Measurements from ENCODE around the gene HELZ.
"Not testable (repeated sequence)": the region's sequence is repeated elsewhere in the genome, so short reads cannot be mapped to it uniquely, and the experiment has no call there.

Gene HELZ, protein sequence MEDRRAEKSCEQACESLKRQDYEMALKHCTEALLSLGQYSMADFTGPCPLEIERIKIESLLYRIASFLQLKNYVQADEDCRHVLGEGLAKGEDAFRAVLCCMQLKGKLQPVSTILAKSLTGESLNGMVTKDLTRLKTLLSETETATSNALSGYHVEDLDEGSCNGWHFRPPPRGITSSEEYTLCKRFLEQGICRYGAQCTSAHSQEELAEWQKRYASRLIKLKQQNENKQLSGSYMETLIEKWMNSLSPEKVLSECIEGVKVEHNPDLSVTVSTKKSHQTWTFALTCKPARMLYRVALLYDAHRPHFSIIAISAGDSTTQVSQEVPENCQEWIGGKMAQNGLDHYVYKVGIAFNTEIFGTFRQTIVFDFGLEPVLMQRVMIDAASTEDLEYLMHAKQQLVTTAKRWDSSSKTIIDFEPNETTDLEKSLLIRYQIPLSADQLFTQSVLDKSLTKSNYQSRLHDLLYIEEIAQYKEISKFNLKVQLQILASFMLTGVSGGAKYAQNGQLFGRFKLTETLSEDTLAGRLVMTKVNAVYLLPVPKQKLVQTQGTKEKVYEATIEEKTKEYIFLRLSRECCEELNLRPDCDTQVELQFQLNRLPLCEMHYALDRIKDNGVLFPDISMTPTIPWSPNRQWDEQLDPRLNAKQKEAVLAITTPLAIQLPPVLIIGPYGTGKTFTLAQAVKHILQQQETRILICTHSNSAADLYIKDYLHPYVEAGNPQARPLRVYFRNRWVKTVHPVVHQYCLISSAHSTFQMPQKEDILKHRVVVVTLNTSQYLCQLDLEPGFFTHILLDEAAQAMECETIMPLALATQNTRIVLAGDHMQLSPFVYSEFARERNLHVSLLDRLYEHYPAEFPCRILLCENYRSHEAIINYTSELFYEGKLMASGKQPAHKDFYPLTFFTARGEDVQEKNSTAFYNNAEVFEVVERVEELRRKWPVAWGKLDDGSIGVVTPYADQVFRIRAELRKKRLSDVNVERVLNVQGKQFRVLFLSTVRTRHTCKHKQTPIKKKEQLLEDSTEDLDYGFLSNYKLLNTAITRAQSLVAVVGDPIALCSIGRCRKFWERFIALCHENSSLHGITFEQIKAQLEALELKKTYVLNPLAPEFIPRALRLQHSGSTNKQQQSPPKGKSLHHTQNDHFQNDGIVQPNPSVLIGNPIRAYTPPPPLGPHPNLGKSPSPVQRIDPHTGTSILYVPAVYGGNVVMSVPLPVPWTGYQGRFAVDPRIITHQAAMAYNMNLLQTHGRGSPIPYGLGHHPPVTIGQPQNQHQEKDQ (N-terminal part only)

GRCh38 chr17:67245073-67245693 lies at the start of gene HELZ:
HELZ (minus strand) TSS chr17:67245196; CDS start chr17:67218804, 26,392 bp downstream.
- DNase-seq, result peak in 11 of 14 donors; percentile 25 to 78 (median 60)

DNA sequence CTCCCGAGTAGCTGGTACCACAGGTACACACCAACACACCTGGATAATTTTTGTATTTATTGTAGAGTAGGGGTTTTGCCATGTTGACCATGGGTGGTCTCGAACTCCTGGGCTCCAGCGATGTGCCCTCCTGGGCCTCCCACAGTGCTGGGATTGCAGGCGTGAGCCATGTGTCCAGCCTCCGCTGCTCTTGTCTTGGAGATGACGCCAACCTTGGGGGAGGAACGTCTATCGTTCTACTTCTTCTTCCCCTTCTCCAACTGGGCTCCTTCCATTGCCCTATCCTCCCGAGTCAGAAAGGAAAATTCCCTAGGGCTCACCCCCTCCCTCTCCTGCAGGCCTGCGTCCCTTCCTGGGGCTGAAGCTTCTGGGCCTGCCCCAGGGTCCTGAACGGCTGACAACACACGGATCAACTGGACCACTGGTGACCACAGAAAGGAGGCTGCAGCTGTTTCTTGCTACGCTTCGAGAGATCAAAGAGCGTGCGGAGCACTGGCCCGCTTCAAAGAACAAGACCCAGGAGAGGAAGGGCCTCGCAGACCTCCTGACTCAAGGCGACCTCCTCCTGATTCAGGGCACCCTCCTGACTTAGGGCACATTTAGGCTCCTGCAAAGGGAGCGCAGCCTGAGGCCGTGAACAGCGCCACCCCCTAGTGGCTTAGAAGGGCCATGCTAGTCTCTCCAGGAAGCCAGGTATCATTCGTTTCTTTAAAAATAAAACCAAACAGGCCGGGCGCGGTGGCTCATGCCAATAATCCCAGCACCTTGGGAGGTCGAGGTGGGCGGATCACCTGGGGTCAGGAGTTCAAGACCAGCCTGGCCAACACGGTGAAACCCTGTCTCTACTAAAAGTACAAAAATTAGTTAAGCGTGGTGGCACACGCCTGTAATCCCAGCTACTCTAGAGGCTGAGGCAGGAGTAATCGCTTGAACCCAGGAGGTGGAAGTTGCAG lies 48.5 kb upstream of the HELZ start:
- peak in 6 of 14 donors; percentile 1 to 17 (median 14) for DNase-seq

- no peak for DNase-seq
These were observed 45.8 kb upstream of the HELZ start for GRCh38 chr17:67290711-67291291.

DNA sequence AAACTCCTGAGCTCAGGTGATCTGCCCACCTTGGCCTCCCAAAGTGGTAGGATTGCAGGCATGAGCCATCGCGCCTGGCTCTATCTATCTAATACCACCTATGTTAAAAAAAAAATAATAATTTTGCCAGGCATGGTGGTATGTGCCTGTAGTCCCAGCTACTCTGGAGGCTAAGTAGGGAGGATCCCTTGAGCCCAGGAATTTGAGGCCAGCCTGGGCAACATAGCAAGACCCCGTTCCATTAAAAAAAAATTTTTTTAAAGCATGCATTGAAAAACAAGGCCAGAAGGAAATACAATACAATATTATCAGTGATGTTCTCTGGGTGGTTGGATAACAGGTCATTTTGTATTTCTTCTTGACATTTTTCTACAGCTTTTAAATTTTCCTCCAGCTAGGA lies 45.2 kb upstream of the HELZ start:
- DNase-seq, result no peak

DNA sequence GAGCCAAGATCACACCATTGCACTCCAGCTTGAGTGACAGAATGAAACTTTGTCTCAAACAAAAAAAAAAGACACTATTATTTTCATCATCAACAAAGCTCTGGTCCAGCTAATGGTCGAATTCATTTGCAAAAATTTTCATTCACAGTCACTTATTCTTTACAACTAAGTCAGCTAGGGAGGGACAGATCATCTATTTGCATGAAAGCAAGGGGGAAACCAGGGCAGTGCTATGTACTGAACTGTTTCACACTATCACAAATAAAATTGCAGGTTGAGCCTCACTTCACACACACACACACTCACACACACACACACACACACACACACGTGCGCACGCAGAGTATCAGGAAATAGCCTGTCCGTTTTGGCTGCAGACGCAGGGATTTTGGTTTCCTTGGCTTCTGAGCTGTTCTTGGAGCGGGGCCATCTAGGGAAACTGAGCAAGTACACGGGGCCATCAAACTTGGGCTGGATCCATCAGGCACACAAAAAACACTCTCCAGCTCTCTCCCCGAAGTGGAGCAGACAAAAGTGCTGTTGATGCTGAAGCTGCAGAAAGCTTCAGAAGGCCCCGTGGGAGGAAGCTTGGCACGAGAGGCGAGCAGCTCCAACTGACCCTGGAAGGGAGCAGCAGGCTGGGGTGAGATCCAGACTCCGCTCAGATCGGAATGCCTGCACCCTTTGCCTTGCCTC lies 44.3 kb upstream of the HELZ start:
- peak in 10 of 14 donors; percentile 6 to 73 (median 32) for DNase-seq

GRCh38 chr17:67286826-67287225 lies 41.8 kb upstream of the HELZ start:
- DNase-seq, result not testable (repeated sequence)

DNA sequence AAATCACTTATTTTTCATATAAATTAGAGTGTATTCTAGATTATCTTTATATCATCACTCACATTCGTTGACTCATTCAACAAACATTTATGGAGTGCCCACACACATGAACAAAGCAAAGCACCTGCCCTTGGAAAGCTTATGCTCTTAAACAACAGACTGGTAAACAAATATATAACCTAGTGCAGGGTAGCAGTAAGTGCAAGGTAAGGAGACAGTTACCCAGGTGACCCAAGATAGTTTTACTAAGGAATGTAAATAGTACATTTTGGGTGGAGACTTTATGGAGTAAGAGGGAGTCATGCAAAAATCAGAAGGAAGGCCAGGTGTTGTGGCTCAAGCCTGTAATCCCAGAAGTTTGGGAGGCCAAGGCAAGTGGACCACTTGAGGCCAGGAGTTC lies 40.4 kb upstream of the HELZ start:
- no peak for DNase-seq

DNA sequence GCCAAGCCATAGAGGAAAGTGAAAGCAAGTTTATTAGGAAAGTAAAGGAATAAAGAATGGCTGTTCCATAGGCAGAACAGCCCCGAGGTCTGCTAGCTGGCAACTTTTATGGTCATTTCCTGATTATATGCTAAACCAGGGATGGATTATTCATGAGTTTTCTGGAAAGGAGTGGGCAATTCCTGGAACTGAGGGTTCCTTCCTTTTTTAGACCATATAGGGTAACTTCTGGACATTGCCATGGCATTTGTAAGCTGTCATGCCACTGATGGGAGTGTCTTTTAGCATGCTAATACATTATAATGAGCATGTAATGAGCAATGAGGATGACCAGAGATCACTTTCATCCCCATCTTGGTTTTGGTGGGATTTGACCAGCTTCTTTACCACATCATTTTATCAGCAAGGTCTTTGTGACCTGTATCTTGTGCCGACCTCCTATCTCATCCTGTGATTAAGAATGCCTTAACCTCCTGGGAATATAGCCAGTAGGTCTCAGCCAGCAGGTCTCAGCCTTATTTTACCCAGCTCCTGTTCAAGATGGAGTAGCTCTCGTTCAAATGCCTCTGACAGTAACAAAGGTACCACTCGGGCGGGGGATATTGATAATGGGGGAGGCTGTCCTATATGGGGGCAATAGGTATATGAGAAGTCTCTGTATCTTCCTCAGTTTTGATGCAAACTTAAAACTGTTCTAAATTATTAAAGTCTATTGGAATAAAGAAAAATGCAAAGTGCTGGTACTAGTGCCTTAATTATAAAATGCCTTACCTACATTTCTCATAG lies 38.9 kb upstream of the HELZ start:
- no peak for DNase-seq

GRCh38 chr17:67281743-67282142 lies 36.7 kb upstream of the HELZ start:
- DNase-seq, result no peak

DNA sequence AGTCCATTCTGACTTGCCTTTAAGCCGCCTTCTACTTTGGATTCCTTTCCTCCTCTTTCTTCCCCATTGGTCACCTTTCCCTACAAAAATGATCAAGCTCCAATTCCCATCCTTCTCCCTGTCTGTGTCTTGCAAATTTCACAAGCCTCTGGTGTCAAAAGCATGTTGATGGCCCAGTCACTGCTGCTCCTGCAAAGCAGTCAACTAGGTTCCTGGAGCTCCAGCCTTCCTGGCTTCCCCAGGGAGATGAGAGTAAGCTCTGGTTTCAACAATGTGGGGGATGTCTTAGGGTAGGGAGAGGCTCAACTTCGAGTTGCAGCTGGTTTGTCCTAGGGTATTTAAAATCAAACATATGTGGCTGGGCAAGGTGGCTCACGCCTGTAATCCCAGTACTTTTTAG lies 36.1 kb upstream of the HELZ start:
- DNase-seq, result no peak

GRCh38 chr17:67280279-67280678 lies 35.3 kb upstream of the HELZ start:
- DNase-seq, result no peak

DNA sequence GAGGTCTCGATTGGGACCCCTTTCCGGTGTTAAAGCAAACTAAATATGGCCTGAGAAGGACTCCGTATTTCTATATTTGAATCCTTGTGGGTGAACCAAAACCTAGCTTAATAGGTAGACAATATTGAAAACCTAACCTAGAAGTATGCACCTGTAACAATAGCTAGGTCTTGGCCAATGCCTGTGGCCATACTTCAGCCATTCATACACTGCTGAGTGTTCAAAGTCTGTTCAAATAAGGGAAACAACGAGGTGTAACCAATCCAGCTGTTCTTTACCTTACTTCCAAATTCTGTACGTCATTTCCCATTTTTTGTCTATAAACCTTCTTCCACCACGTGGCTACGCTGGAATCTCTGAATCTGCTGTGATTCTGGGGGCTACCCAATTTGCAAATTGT lies 34.1 kb upstream of the HELZ start:
- DNase-seq, result no peak

DNA sequence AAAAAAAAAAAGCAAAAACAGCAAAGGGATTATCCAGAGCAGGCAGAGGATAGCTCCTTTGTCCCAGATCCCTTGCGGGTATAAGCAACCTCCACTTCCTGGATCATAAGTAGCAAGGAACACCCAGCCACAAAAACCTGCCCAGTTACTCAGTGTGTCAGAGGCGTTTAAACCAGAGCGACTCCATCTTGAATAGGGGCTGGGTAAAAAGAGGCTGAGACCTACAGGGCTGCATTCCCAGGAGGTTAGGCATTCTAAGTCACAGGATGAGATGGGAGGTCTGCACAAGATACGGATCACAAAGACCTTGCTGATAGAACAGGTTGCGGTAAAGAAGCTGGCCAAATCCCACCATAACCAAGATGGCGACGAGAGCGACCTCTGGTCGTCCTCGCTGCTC lies 33.4 kb upstream of the HELZ start:
- DNase-seq, result no peak

DNA sequence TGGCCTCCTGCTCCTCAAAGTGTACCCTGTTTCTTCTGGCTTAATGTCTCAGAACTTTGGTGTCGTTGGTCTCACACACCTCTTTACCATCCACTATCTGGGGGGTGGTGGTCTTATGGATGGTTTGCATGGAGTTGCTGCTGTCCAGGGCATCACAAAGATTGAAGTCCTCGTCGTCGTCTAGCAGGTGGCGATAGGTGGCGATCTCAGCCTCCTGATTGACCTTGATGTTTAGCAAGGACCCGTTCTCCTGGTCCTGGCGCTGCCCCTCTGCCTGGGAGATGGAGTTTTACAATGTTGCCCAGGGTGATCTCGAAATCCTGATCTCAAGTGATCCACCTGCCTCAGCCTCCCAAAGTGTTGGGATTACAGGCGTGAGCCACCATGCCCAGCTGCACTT lies 31.1 kb upstream of the HELZ start:
- no peak for DNase-seq

GRCh38 chr17:67274466-67274865 lies 29.5 kb upstream of the HELZ start:
- DNase-seq, result no peak

DNA sequence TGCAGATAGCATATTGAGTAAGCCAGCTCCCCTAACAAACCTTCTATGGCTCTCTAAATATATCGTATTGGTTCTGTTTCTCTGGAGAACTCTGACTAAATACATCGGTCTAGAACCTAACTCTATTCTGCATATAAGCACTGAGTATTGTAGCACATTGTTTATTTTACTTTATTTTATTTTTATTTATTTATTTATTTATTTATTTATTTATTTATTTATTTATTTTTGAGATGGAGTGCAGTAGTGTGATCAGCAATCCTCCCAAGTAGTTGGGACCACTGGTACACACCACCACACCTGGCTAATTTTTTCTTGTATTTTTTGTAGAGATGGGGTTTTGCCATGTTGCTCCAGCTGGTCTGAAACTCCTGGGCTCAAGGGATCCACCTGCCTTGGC lies 28.9 kb upstream of the HELZ start:
- DNase-seq, result no peak

- no peak for DNase-seq
These were observed 27.5 kb upstream of the HELZ start for GRCh38 chr17:67272312-67273047.

GRCh38 chr17:67271187-67271586 lies 26.2 kb upstream of the HELZ start:
- DNase-seq, result not testable (repeated sequence)
